ENCODE results near the gene FAM131A.

The FAM131A gene

DNA sequence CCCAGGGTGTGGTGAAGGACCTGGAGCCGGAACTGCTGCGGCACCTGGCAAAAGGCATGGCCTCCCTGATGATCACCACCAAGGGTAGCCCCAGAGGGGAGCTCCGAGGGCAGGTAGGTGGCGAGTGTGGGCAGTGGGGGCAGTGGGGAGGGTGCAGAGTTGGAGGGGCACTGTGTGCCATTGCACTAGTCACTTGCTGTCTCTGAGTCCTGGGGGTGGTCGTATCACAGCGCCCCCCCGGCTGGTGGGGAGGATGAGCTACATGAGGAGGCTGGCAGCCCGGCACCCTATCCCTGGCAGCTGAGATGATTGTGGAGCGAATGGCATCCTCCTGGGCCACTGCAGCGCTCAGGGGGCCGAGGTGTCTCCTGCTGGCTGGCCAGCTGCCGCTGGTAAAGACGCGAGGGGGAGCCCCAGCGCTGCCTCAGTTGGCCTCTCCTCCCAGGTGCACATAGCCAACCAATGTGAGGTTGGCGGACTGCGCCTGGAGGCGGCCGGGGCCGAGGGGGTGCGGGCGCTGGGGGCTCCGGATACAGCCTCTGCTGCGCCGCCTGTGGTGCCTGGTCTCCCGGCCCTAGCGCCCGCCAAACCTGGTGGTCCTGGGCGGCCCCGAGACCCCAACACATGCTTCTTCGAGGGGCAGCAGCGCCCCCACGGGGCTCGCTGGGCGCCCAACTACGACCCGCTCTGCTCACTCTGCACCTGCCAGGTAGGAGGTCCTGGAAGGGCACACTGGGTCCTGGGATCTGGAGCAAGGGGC, 48.8 kb downstream of the FAM131A start:
- ATAC-seq: no peak
- TF ChIP-seq BACH2 (CRISPR knock-in tag; IDR thresholded peaks at IDR 0.05; ENCODE audit: borderline replicate concordance) (no peak), SNAI2 (CRISPR knock-in tag; IDR thresholded peaks at IDR 0.05) (no peak), ESRRG (CRISPR knock-in tag; IDR thresholded peaks at IDR 0.05) (no peak), GLIS3 (CRISPR knock-in tag; IDR thresholded peaks at IDR 0.05) (no peak), ZNF565 (CRISPR knock-in tag; conservative IDR thresholded peaks at IDR 0.05; ENCODE audit: low read depth) (no peak), ARNTL (CRISPR knock-in tag; IDR thresholded peaks at IDR 0.05; ENCODE audit: borderline replicate concordance, low read depth) (no peak), ZFP3 (CRISPR knock-in tag; IDR thresholded peaks at IDR 0.05) (no peak), ZFP30 (CRISPR knock-in tag; IDR thresholded peaks at IDR 0.05) (no peak), RARB (CRISPR knock-in tag; IDR thresholded peaks at IDR 0.05) (no peak), OSR1 (CRISPR knock-in tag; IDR thresholded peaks at IDR 0.05) (no peak)
- TF ChIP-seq, protein P1, sequence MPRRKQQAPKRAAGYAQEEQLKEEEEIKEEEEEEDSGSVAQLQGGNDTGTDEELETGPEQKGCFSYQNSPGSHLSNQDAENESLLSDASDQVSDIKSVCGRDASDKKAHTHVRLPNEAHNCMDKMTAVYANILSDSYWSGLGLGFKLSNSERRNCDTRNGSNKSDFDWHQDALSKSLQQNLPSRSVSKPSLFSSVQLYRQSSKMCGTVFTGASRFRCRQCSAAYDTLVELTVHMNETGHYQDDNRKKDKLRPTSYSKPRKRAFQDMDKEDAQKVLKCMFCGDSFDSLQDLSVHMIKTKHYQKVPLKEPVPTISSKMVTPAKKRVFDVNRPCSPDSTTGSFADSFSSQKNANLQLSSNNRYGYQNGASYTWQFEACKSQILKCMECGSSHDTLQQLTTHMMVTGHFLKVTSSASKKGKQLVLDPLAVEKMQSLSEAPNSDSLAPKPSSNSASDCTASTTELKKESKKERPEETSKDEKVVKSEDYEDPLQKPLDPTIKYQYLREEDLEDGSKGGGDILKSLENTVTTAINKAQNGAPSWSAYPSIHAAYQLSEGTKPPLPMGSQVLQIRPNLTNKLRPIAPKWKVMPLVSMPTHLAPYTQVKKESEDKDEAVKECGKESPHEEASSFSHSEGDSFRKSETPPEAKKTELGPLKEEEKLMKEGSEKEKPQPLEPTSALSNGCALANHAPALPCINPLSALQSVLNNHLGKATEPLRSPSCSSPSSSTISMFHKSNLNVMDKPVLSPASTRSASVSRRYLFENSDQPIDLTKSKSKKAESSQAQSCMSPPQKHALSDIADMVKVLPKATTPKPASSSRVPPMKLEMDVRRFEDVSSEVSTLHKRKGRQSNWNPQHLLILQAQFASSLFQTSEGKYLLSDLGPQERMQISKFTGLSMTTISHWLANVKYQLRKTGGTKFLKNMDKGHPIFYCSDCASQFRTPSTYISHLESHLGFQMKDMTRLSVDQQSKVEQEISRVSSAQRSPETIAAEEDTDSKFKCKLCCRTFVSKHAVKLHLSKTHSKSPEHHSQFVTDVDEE (CRISPR knock-in tag; IDR thresholded peaks at IDR 0.05): no peak
- TF ChIP-seq, protein P2, sequence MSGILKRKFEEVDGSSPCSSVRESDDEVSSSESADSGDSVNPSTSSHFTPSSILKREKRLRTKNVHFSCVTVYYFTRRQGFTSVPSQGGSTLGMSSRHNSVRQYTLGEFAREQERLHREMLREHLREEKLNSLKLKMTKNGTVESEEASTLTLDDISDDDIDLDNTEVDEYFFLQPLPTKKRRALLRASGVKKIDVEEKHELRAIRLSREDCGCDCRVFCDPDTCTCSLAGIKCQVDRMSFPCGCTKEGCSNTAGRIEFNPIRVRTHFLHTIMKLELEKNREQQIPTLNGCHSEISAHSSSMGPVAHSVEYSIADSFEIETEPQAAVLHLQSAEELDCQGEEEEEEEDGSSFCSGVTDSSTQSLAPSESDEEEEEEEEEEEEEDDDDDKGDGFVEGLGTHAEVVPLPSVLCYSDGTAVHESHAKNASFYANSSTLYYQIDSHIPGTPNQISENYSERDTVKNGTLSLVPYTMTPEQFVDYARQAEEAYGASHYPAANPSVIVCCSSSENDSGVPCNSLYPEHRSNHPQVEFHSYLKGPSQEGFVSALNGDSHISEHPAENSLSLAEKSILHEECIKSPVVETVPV (CRISPR knock-in tag; IDR thresholded peaks at IDR 0.05): no peak
- TF ChIP-seq, protein P3, sequence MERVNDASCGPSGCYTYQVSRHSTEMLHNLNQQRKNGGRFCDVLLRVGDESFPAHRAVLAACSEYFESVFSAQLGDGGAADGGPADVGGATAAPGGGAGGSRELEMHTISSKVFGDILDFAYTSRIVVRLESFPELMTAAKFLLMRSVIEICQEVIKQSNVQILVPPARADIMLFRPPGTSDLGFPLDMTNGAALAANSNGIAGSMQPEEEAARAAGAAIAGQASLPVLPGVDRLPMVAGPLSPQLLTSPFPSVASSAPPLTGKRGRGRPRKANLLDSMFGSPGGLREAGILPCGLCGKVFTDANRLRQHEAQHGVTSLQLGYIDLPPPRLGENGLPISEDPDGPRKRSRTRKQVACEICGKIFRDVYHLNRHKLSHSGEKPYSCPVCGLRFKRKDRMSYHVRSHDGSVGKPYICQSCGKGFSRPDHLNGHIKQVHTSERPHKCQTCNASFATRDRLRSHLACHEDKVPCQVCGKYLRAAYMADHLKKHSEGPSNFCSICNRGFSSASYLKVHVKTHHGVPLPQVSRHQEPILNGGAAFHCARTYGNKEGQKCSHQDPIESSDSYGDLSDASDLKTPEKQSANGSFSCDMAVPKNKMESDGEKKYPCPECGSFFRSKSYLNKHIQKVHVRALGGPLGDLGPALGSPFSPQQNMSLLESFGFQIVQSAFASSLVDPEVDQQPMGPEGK (CRISPR knock-in tag; IDR thresholded peaks at IDR 0.05; ENCODE audit: borderline replicate concordance): no peak

DNA sequence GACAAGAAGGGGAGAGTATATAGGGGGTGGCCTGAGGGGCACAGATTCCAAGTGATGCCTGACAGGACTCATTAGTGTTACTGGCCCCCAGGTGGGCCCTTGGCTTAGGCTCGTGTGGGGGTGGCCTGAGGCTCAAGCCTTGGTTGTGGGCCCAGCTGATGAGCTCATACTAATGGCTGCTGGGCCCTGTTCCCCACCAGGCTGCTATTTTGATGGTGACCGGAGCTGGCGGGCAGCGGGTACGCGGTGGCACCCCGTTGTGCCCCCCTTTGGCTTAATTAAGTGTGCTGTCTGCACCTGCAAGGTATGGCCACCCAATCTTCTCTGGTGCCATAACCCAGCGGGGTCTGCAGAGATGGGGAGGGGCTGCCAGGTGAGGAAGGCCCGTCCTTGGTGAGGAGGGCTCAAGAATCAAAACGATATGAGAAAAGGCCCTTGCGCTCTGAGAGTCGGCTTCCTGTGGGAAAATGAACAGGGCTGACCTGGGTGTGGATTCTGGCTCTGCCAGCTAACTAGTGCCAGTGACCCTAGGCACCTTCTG, 49.8 kb downstream of the FAM131A start:
- TF ChIP-seq ZNF70 (CRISPR knock-in tag; IDR thresholded peaks at IDR 0.05) (no peak), SNAI2 (CRISPR knock-in tag; IDR thresholded peaks at IDR 0.05) (no peak), PPARA (CRISPR knock-in tag; IDR thresholded peaks at IDR 0.05; ENCODE audit: borderline replicate concordance) (no peak)

DNA sequence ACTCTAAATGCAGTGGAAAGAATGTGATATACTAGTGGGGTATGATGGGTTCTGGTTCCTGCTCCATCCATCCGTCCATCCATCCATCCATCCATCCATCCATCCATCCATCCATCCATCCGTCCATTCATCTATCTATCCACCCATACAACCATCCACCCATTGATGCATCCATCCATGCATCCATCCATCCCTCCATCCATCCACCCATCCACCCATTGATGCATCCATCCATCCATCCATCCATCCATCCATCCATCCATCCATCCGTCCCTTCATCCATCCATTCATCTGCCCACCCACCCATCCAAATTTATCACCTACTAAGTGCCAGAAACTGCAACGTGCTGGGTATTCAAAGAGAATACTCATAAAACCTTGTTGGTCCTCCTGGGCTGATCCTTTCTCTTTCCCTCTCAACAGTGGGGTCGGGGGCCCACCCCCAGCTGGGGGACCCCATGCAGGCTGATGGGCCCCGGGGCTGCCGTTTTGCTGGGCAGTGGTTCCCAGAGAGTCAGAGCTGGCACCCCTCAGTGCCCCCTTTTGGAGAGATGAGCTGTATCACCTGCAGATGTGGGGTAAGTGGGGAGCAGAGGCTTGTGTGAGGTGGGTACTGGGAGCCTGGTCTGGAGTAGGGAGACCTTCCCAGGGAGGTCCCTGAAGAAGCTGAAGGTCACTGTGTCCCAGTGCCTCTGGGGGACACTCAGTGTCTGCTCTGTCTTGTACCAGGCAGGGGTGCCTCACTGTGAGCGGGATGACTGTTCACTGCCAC, 51.0 kb downstream of the FAM131A start:
- TF ChIP-seq SNAI2 (CRISPR knock-in tag; IDR thresholded peaks at IDR 0.05) (no peak), BACH2 (CRISPR knock-in tag; IDR thresholded peaks at IDR 0.05; ENCODE audit: borderline replicate concordance) (no peak), OSR1 (CRISPR knock-in tag; IDR thresholded peaks at IDR 0.05) (no peak), CSDC2 (CRISPR knock-in tag; IDR thresholded peaks at IDR 0.05) (no peak), ZNF8 (CRISPR knock-in tag; IDR thresholded peaks at IDR 0.05) (no peak), ZFP3 (CRISPR knock-in tag; IDR thresholded peaks at IDR 0.05) (no peak), ZC3H10 (CRISPR knock-in tag; IDR thresholded peaks at IDR 0.05) (no peak), ZNF565 (CRISPR knock-in tag; conservative IDR thresholded peaks at IDR 0.05; ENCODE audit: low read depth) (no peak), ISL1 (CRISPR knock-in tag; IDR thresholded peaks at IDR 0.05) (no peak), TOX (CRISPR knock-in tag; IDR thresholded peaks at IDR 0.05; ENCODE audit: borderline replicate concordance) (no peak), TCF4 (CRISPR knock-in tag; IDR thresholded peaks at IDR 0.05; ENCODE audit: borderline replicate concordance) (no peak), ARNTL (CRISPR knock-in tag; IDR thresholded peaks at IDR 0.05; ENCODE audit: borderline replicate concordance, low read depth) (no peak), PPARA (CRISPR knock-in tag; IDR thresholded peaks at IDR 0.05; ENCODE audit: borderline replicate concordance) (no peak)
- TF ChIP-seq, protein P4, sequence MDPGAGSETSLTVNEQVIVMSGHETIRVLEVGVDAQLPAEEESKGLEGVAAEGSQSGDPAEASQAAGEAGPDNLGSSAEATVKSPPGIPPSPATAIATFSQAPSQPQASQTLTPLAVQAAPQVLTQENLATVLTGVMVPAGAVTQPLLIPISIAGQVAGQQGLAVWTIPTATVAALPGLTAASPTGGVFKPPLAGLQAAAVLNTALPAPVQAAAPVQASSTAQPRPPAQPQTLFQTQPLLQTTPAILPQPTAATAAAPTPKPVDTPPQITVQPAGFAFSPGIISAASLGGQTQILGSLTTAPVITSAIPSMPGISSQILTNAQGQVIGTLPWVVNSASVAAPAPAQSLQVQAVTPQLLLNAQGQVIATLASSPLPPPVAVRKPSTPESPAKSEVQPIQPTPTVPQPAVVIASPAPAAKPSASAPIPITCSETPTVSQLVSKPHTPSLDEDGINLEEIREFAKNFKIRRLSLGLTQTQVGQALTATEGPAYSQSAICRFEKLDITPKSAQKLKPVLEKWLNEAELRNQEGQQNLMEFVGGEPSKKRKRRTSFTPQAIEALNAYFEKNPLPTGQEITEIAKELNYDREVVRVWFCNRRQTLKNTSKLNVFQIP (CRISPR knock-in tag; IDR thresholded peaks at IDR 0.05; ENCODE audit: borderline replicate concordance, low read depth): no peak
- TF ChIP-seq, protein P2 (CRISPR knock-in tag; IDR thresholded peaks at IDR 0.05): no peak
- TF ChIP-seq, protein P3 (CRISPR knock-in tag; IDR thresholded peaks at IDR 0.05; ENCODE audit: borderline replicate concordance): no peak
- TF ChIP-seq, protein P5, sequence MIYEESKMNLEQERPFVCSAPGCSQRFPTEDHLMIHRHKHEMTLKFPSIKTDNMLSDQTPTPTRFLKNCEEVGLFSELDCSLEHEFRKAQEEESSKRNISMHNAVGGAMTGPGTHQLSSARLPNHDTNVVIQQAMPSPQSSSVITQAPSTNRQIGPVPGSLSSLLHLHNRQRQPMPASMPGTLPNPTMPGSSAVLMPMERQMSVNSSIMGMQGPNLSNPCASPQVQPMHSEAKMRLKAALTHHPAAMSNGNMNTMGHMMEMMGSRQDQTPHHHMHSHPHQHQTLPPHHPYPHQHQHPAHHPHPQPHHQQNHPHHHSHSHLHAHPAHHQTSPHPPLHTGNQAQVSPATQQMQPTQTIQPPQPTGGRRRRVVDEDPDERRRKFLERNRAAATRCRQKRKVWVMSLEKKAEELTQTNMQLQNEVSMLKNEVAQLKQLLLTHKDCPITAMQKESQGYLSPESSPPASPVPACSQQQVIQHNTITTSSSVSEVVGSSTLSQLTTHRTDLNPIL (CRISPR knock-in tag; IDR thresholded peaks at IDR 0.05; ENCODE audit: low read depth): no peak
- ATAC-seq: no peak

More for the DNA sequence above, 49.8 kb downstream of the FAM131A start:
- no peak for ATAC-seq

Measured in SK-N-SH treated with all-trans-retinoic acid at 6 μM for 48 hours (cell line).